SK-N-DZ (cell line): ENCODE data around the gene SERPINB11.
A peak's percentile ranks its signal among the peaks of the same experiment; 100 is the strongest.
"Not testable (repeated sequence)": the region's sequence is repeated elsewhere in the genome, so short reads cannot be mapped to it uniquely, and the experiment has no call there.

Experiments
- DNase-seq: peaks from one replicate; pipeline ENCODE4 v3.0.0-alpha.2; 2015; ENCODE audit warnings: low spot score

Gene SERPINB11

DNA sequence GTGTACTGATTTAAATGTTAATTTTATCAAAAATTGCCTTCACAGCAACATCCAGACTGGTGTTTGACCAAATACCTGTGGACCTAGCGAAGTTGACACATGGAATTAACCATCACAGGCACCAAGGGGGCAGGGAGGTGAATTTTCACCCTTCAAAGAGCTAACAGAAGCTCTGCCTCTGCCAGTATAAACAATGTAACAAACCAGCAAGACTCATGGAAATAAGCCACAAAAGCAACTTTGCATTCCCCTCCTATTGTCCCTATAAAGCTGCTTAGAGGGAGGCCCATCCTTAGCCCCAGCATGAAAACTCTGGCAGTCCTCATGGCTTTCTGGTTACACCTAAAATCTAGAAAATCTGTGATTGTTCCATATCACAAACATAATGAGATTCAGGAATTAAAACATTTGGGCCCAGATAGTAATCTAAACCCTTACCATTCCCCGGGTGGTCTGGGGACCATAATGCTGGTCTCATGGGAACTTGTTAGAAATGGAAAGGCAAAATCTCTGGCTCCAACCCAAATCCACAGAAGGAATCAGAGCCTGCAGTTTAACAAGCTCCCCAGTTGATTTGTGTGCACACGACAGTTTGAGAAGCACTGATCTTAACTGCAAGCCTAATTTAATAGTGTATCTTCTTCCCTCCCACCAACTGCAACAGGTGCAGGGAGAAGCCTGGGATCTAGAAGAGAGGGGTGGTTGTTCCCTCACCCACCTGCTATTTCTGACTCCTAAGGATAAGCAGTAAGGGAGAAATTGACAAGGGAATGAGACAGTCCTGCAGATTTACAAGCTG, 23.1 kb downstream of the SERPINB11 start:
- DNase-seq = peak; percentile 63

DNA sequence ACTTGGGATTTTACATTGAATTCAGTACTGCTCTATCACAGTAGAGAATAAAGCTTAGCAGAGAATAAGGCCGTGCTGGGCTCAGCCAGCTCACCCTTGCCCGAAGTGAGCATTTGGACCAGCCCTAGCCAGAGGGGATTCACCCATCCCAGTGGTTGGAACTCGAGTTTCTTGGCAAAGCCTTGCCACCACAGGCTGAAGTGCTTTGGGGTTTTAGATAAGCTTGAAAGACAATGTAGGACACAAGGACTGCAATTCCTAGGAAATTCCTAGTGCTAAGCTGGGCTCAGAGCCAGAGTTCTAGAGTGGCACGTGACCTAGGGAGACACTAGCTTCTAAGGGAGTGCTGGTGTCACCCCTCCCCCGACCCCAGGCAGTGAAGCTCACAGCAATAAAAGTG, 28.0 kb downstream of the SERPINB11 start:
- DNase-seq = no peak

DNA sequence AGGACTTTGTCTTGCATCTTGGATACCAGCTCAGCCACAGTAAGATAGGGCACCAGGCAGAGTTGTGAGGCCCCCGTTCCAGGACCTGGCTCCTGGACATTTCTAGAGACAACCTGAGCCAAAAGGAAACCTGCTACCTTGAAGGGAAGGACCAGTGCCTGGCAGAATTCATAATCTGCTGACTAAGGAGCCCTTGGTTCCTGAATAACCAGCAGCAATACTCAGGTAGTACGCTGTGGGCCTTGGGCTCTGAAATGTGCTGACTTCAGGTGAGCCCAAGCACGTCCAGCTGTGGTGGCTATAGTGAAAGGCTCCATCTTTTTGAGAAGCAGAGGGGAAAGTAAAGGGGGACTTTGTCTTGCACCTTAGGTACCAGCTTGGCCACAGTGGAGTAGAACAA, 28.5 kb downstream of the SERPINB11 start:
- no peak for DNase-seq

DNA sequence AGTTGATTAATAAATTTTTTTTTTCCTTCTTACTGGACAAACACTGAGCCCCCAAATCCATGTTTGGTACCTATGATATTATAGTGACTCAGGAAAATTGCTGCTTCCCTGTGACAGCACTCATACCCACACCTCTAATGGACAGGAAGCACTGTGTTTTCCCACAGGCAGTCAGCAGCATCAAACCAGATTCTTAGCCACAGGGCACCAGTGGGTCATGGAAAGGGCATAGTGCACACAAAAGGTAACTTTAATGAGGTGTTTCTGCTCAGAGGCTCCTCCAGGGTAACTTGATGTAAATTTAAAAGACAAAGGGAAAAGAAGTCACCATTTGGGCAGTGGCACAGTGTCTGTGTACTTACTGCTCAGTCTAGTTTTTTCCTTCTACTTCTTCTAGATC, 34.1 kb downstream of the SERPINB11 start:
- DNase-seq = no peak

DNA sequence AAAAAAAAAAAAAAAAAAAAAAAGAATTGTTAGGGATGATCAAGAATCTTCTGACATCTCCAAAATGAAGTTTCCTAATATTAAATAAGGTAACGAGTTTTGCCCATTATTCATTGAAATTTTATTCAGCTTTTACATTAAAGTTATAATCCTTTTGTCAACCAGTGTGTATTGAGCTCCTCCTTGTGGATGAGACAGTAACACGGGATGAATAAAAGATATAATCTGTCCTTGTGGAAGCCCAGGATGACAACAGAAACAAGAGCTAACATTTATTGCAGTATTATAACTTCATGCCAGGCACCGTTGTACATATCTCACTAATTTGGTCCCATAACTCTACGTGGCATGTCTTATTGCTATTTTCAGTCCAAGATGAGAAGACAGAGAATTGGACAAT, 39.0 kb downstream of the SERPINB11 start:
- DNase-seq = no peak

DNA sequence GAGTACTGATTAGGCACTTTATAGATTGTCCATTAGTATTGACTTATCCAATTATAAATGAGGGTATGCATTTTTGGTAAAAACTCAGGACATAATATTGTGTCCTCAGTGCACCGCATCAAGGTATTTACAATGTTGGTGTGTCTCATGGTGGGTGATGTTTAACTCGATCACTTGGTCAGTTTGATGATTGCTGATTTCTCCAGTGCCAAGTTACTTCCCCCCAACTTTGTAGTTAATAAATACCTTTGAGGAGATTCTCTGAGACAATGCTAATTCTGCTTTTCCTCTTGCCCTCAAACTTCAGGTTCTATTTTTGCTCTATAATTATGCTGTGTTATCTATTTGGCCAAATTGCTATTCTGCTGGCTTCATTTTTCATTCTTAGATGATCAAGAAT, 44.2 kb downstream of the SERPINB11 start:
- DNase-seq = no peak

DNA sequence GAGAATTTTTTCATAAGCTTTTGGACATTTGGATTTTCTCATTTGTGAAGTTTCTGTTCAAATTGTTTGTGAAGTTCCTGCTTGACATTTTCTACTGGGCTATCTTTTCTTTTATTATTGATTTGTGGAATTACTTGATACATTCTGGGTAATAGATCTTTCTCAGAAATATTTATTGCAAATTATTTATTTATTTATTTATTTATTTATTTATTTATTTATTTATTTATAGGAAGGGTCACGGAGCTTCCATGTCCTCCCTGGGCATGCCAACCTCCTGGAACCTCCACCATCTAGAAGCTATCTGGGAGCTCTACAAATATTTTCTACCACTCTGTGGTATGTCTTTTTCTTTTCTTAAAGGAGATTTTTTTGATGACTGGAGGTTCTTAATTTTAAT, 46.7 kb downstream of the SERPINB11 start:
- no peak for DNase-seq

DNA sequence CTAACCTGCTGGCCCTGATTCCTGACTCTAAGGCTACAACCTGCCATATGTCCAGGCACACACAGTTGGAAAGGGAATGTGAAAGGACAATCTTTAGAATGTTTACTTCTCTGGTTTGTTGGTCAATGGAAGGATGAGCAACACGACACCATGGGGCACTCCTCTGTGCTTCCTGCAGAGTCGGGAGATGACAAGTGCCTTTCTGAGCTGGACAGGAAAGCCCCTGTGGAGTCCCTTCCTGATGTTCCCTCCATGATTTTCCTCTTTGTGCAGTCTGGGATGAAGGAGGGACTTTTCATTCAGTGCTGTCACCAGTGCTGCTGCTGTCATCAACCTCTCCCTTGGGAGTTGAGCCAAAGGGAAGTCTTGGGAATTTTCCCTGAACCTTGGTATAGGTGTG, 49.9 kb downstream of the SERPINB11 start:
- DNase-seq = no peak

DNA sequence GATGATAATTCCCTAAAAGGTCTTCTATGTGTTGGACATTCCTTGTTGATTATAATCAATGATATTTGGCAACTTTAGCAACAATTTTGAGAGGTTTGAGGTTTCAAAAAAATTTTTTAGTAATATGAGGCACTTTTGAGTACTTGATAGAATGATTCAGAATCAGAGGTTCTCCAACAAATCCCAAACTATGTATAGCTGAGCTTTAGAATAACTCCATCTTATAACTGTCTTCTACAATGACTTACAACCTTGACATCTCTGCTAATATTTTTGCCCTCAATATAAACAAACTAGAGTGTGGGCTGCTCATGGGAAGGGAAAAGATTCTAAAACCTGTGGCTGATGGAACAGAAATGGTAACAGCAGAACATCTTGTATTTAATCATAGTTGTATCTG, 50.9 kb downstream of the SERPINB11 start:
- no peak for DNase-seq

DNA sequence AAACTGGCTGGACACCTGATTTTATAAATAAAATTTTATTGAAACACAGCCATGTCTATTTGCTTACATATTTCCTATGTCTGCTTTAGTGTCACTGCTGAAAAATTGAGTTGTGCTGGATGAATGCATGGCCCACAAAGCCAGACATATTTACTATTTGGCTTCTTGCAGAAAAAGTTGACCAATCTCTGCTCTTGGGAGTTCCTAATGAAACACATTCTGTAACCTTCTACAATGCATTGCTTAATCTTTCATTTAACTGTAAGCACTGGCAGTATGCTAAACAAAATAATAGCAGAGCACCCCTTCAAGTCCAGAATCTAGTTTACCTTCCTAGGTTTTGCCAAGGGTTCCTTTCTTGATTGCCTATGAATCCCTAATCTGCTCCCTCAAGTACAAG, 54.8 kb downstream of the SERPINB11 start:
- DNase-seq = no peak

DNA sequence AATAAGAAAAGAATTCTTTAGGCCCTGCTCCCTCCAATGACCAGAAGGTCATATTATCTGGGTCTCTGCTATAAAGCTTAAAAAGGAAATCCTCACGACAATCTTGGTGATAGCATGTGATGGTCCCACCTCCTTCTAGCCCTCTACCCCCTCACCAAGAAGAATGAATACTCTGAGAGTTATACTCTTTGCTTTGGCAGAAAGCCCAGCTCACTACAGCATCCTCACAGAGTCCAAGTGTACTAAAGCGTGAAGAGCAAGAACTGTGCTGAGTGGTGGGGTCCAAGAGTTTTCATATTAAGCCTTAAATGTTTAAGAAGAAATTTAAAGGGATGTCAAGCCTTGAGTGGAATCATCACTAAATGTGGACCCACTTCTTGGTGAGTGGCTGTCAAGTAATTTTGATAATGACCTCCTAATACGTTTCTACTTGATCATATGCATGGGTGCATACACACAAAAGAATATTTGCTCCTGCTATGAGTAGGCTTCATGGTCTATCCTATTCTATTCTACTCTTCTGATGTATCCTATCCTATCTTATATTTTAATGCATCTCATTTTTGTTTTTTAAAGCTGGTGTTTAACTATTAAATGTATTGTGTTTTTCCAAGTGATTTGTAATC, 56.0 kb downstream of the SERPINB11 start:
- DNase-seq = no peak

DNA sequence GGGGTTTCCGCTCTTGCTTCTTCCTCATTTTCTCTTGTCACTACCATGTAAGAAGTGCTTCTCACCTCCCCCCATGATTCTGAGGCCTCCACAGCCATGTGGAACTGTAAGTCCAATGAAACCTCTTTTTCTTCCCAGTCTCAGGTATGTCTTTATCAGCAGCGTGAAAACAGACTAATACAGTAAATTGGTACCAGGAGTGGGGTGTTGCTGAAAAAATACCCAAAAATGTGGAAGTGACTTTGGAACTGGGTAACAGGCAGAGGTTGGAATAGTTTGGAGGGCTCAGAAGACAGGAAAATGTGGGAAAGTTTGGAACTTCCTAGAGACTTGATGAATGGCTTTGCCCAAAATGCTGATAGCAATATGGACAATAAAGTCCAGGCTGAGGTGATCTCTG, 57.0 kb downstream of the SERPINB11 start:
- not testable (repeated sequence) for DNase-seq

DNA sequence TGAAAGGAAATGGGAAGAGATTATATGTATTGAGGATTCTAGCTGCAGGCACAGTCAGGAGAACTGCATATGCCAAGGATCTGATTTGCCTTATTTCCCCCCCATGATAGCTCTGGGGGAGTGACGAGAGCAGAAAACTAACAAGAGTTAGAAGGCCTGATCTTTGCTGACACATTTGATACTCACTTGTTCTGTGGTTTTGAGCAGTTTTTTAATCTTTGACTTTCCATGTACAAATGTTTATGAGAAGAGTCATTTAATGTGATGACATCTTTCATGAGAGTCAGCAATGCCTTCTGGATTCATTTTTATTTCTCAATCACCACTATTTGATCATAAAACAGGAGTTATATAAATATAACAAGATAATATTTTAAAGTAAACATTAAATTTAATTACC, 59.8 kb downstream of the SERPINB11 start:
- no peak for DNase-seq

DNA sequence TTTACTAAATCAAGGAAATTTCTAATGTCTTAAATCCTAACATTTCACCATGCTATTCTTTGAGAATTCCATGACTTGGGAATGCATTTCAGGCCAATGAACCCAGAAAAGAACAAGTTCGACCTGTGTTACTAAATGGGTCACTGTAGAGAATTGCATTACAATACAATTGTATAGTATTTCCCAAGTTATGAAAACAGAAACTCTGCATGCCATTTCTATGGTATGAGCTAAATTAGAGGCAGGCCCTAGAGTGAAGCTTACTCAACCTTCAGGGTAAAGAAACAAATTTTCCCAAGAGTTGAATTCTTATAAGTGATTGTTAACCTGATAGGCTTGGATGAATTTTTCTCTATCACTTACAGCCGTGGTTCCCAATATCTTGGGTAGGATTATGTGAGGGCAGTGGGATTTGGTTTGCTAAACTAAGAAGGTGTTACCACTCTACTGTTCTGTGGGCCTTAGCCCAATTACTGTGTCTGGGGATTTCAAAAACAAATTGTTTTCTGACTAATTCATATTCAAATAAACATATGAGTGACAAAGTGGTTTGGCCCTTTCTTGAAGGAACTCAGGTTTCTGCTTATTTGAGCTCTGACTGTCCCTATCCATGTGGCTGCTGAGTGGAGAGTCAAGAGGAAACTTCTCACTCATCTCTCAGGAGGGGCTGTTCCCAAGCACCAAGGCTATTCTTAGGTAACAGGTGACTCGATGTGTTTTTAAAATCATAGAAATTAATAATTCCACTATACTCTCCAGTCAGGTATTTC, 61.3 kb downstream of the SERPINB11 start:
- no peak for DNase-seq

DNA sequence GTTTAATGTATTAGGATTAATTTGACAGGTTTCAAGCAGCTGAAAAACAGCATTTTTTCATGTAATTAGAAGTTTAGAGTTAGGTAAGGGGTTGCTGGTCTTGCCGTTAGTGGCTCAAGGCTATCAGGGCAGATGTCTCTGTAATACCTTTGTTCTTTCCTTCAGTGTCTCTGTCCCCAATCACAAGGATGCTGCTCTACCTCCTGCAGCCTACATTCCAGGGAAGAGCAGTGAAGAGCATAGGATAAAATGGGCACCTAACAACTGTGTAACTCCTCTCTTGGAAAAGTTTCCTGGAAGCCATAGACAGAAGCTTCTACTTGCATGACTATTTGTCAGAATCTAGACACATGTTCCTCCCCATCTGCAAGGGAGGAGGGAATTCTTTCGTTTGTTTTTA, 63.1 kb downstream of the SERPINB11 start:
- DNase-seq = no peak
